ENCODE data around the gene NPLOC4. TPM values are rescaled to one million over a fixed set of nuclear protein-coding genes. Genes with fewer than 3 reads are reported as not detected.
"Not testable (repeated sequence)": the region's sequence is repeated elsewhere in the genome, so short reads cannot be mapped to it uniquely, and the experiment has no call there.

NPLOC4 gene
- total and polyA plus RNA-seq, 8 donors, result 24.0 to 284 (median 54.8) TPM

DNA sequence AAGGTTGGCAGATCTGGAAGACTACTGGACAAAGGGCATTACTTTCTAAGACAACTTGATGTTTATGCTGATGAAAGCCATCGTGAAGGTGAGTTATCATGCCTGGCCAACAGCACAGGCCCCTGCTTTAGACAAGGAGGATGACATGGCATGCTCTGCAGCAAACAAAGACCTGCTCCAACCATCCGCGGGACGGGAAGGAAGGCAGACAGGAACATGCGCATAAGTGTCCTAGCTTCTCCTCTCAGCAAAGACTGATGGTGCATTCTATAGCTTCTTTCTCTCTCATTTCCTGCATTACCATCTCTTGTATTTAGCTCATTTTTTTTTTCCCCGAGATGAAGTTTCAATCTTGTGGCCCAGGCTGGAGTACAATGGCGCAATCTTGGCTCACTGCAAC lies 5.4 kb downstream of the NPLOC4 start:
- TF ChIP-seq EP300 (IDR thresholded peaks at IDR 0.05) (no peak), POLR2AphosphoS5 (IDR thresholded peaks at IDR 0.05) (no peak), POLR2A (IDR thresholded peaks at IDR 0.05) (no peak)
- TF ChIP-seq, protein P1, sequence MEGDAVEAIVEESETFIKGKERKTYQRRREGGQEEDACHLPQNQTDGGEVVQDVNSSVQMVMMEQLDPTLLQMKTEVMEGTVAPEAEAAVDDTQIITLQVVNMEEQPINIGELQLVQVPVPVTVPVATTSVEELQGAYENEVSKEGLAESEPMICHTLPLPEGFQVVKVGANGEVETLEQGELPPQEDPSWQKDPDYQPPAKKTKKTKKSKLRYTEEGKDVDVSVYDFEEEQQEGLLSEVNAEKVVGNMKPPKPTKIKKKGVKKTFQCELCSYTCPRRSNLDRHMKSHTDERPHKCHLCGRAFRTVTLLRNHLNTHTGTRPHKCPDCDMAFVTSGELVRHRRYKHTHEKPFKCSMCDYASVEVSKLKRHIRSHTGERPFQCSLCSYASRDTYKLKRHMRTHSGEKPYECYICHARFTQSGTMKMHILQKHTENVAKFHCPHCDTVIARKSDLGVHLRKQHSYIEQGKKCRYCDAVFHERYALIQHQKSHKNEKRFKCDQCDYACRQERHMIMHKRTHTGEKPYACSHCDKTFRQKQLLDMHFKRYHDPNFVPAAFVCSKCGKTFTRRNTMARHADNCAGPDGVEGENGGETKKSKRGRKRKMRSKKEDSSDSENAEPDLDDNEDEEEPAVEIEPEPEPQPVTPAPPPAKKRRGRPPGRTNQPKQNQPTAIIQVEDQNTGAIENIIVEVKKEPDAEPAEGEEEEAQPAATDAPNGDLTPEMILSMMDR (IDR thresholded peaks at IDR 0.05), result no peak
- no peaks in the 10 kb centered on the region for H3K27me3 ChIP-seq
- 75 to 88% (median 78%) methylated on average over 7 of the region's 7 CpGs for WGBS, 5 donors
- peaks cover 20 to 39% (median 33%) of the 10 kb centered on the region in 4 donors for H3K4me1 ChIP-seq
- no peaks in the 10 kb centered on the region for H3K9me3 ChIP-seq
- no peak overlapping the region for H3K4me3 ChIP-seq
- intact Hi-C loops (cut with DNase I; ENCODE audit: low total_unique reads), result no loop called here
- H3K27ac ChIP-seq, result no peak overlapping the region
- H3K36me3 ChIP-seq, result peaks cover 33 to 50% (median 47%) of the 10 kb centered on the region in 4 donors
- DNase-seq, result no peak

DNA sequence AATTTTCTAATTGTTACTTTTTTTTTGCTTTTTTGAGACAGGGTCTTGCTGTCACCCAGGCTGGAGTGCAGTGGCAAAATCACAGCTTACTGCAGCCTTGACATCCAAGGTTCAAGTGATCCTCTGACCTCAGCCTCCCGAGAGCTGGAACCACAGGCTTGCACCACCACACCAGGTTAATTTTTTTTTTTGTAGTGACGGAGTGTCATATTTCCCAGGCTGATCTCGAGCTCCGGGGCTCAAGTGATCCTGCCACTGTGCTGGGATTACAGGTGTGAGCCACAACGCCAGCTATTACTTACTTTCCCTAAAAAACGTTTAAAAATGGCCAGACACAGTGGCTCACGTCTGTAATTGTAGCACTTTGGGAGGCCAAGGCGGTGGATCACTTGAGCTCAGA lies 6.6 kb downstream of the NPLOC4 start:
- H3K27ac ChIP-seq, result no peak overlapping the region
- H3K27me3 ChIP-seq, result no peaks in the 10 kb centered on the region
- TF ChIP-seq POLR2AphosphoS5 (IDR thresholded peaks at IDR 0.05) (no peak), EP300 (IDR thresholded peaks at IDR 0.05) (no peak), POLR2A (IDR thresholded peaks at IDR 0.05) (no peak)
- TF ChIP-seq, protein P1 (IDR thresholded peaks at IDR 0.05), result no peak
- H3K9me3 ChIP-seq, result no peaks in the 10 kb centered on the region
- H3K36me3 ChIP-seq, result peaks cover 45 to 62% (median 59%) of the 10 kb centered on the region in 4 donors
- no peak for DNase-seq
- H3K4me1 ChIP-seq, result peaks cover 12 to 29% (median 22%) of the 10 kb centered on the region in 4 donors
- 80 to 90% (median 86%) methylated on average over 8 of the region's 8 CpGs for WGBS, 5 donors
- H3K4me3 ChIP-seq, result no peak overlapping the region
- intact Hi-C loops (cut with DNase I; ENCODE audit: low total_unique reads), result no loop called here

DNA sequence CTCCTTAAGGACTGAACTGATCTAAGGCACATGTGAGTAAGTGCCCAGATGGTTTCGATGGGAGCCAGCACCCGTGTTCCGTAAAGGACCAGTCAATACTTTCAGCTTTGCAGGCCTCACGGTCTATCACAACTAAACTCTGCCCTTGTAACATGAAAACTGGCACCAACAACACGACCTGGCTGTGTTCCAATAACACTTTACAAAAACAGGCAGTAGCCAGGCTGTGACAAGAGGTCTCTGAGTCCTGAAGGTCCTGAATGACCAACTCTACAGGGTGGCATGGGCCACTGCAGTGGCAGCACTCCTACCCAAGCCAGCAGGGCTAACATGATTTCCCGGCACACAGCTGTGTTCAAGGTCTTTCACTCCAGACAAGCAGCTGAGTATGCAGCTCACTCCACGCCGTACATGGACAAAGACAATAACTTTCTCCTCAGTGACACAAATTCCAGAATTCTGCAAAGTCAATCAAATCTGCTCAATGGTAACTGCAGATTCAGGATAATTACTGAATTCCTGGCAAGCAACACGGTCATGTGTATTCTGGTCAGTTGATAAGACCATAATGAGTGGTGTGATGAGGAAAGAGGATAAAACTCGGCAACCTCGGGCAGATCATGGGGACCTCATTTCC lies 15.3 kb downstream of the NPLOC4 start:
- Histone ChIP-seq H3K4me1 (peaks cover 0 to 11% (median 0%) of the 10 kb centered on the region in 4 donors), H3K36me3 (peaks cover 59 to 97% (median 85%) of the 10 kb centered on the region in 4 donors), H3K4me3 (no peak overlapping the region), H3K27ac (no peak overlapping the region), H3K27me3 (no peaks in the 10 kb centered on the region), H3K9me3 (no peaks in the 10 kb centered on the region)
- TF ChIP-seq POLR2A (IDR thresholded peaks at IDR 0.05) (no peak), POLR2AphosphoS5 (IDR thresholded peaks at IDR 0.05) (no peak), EP300 (IDR thresholded peaks at IDR 0.05) (no peak)
- TF ChIP-seq, protein P1 (IDR thresholded peaks at IDR 0.05), result no peak
- DNase-seq, result peak in 1 of 2 donors; percentile 35
- 43 to 70% (median 61%) methylated on average over 6 to 11 of the region's 11 CpGs for WGBS, 5 donors
- intact Hi-C loops (cut with DNase I; ENCODE audit: low total_unique reads), result no loop called here

DNA sequence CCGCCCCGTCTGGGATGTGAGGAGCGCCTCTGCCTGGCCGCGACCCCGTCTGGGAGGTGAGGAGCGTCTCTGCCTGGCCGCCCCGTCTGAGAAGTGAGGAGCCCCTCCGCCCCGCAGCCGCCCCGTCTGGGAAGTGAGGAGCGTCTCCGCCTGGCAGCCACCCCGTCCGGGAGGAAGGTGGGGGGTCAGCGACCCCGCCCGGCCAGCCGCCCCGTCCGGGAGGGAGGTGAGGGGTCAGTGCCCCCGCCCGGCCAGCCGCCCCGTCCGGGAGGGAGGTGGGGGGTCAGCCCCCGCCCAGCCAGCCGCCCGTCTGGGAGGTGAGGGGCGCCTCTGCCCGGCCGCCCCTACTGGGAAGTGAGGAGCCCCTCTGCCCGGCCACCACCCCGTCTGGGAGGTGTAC lies 18.6 kb downstream of the NPLOC4 start:
- H3K27ac ChIP-seq; H3K9me3 ChIP-seq; H3K27me3 ChIP-seq; H3K4me3 ChIP-seq; intact Hi-C loops (cut with DNase I; ENCODE audit: low total_unique reads); DNase-seq: not testable (repeated sequence)
- Histone ChIP-seq H3K36me3 (peaks cover 38 to 97% (median 83%) of the 10 kb centered on the region in 4 donors), H3K4me1 (peaks cover 0 to 31% (median 9%) of the 10 kb centered on the region in 4 donors)
- 94 to 99% (median 96%) methylated on average over 11 to 29 of the region's 36 CpGs; no CpG with 5 or more reads in 1 of the 5 donors for WGBS, 5 donors

DNA sequence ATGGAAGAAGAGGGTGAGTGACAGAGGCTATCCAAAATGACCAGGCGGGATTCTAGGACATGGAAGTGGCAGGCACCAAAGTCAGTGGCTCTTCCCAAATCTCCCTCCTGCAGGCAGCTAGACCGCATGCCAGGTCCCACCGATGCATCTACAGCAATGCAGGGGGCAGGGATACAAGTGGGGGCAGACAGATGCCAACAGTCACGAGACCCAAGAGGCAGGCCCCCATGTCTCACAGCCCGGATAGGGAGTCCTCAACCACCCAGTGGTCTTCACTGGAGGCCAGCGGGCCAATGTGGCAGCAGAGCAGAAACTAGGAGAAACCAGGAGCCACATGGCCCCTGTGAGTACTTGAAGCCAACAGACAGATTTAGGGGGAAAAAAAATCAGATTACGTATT lies 20.0 kb downstream of the NPLOC4 start:
- H3K4me3 ChIP-seq, result no peak overlapping the region
- no peak for DNase-seq
- no peaks in the 10 kb centered on the region for H3K9me3 ChIP-seq
- no peak overlapping the region for H3K27ac ChIP-seq
- TF ChIP-seq POLR2AphosphoS5 (IDR thresholded peaks at IDR 0.05) (no peak), EP300 (IDR thresholded peaks at IDR 0.05) (no peak), POLR2A (IDR thresholded peaks at IDR 0.05) (no peak)
- TF ChIP-seq, protein P1 (IDR thresholded peaks at IDR 0.05), result no peak
- H3K27me3 ChIP-seq, result no peaks in the 10 kb centered on the region
- peaks cover 0 to 29% (median 10%) of the 10 kb centered on the region in 4 donors for H3K4me1 ChIP-seq
- WGBS, 5 donors, result 42 to 98% (median 66%) methylated on average over 6 to 7 of the region's 7 CpGs
- intact Hi-C loops (cut with DNase I; ENCODE audit: low total_unique reads), result no loop called here
- H3K36me3 ChIP-seq, result peaks cover 39 to 97% (median 83%) of the 10 kb centered on the region in 4 donors

Measured in stomach (tissue), 9 donors.